ENCODE results near the gene SLC17A1.

DNA sequence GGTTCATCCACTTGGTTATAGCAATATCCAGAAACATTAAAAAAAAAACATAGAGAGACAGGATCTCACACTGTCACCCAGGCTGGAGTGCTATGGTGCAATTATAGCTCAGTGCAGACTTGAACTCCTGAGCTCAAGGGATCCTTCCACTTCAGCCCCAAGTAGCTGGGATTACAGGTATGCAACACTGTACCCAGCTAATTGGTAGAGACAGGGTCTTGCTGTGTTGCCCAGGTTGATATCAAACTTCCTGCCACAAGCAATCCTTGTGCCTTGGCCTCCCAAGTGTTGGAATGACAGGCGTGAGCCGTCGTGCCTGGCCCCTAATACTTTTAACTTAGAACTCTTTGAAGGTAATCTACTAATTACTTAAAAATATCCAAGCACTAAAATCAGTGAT lies 818 bp upstream of the SLC17A1 start:
- no peak for TF ChIP-seq ZNF565 (CRISPR knock-in tag; conservative IDR thresholded peaks at IDR 0.05; ENCODE audit: low read depth)
- TF ChIP-seq ZFP30 (CRISPR knock-in tag; IDR thresholded peaks at IDR 0.05) = no peak
- TF ChIP-seq, protein P1, sequence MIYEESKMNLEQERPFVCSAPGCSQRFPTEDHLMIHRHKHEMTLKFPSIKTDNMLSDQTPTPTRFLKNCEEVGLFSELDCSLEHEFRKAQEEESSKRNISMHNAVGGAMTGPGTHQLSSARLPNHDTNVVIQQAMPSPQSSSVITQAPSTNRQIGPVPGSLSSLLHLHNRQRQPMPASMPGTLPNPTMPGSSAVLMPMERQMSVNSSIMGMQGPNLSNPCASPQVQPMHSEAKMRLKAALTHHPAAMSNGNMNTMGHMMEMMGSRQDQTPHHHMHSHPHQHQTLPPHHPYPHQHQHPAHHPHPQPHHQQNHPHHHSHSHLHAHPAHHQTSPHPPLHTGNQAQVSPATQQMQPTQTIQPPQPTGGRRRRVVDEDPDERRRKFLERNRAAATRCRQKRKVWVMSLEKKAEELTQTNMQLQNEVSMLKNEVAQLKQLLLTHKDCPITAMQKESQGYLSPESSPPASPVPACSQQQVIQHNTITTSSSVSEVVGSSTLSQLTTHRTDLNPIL (CRISPR knock-in tag; IDR thresholded peaks at IDR 0.05; ENCODE audit: low read depth) = no peak
- TF ChIP-seq GLIS3 (CRISPR knock-in tag; IDR thresholded peaks at IDR 0.05) = no peak
